CD14-positive monocyte (primary cell): ENCODE measurements around the gene GPR132. TPM values are rescaled to one million over a fixed set of nuclear protein-coding genes. Genes with fewer than 3 reads are reported as not detected.
A peak's percentile ranks its signal among the peaks of the same experiment; 100 is the strongest.
"Not testable (repeated sequence)": the region's sequence is repeated elsewhere in the genome, so short reads cannot be mapped to it uniquely, and the experiment has no call there.

Experiments
- DNase-seq, 3 donors: peaks; one replicate each; pipeline ENCODE4 v3.0.0-alpha.2; 2011 to 2022
- H2AFZ ChIP-seq: 2 replicates; pipeline ENCODE4 v1.6.0; 2012; ENCODE audit warnings: mild to moderate bottlenecking, low read depth, low read length, inconsistent platforms; ENCODE audit not compliant: insufficient read depth, poor library complexity, severe bottlenecking
- H3K27ac ChIP-seq, 2 donors: 1 replicate in 1 of 2; 2 replicates in 1 of 2; pipeline ENCODE4 v1.5.1; 2012 to 2013; ENCODE audit warnings: low read length in 2 of 2, control low read depth in 1 of 2, inconsistent platforms in 1 of 2, low read depth in 1 of 2, mild to moderate bottlenecking in 1 of 2
- H3K27me3 ChIP-seq, 2 donors: one replicate each; pipeline versions ENCODE4 v1.6.0 to v1.6.1; 2011 to 2013; ENCODE audit warnings: low read length in 2 of 2; ENCODE audit not compliant: control insufficient read depth in 2 of 2, insufficient read depth in 2 of 2
- H3K36me3 ChIP-seq, 2 donors: replicated peaks in 1 of 2; 1 replicate in 1 of 2; 2 replicates in 1 of 2; pipeline versions ENCODE4 v1.5.1 to v1.6.1; 2012 to 2013; ENCODE audit warnings: low read length in 2 of 2, control low read depth in 1 of 2, inconsistent platforms in 1 of 2, mild to moderate bottlenecking in 1 of 2; ENCODE audit not compliant: insufficient read depth in 2 of 2, control insufficient read depth in 1 of 2
- H3K4me1 ChIP-seq, 2 donors: 1 replicate in 1 of 2; 2 replicates in 1 of 2; pipeline versions ENCODE4 v1.5.1 to v1.6.1; 2012 to 2013; ENCODE audit warnings: low read length in 2 of 2, control low read depth in 1 of 2, inconsistent platforms in 1 of 2, mild to moderate bottlenecking in 1 of 2, moderate library complexity in 1 of 2; ENCODE audit not compliant: insufficient read depth in 2 of 2, control insufficient read depth in 1 of 2
- H3K4me2 ChIP-seq: replicated peaks from 2 replicates; pipeline ENCODE3; 2012; ENCODE audit warnings: low read length, moderate library complexity, mild to moderate bottlenecking; ENCODE audit not compliant: poor library complexity, severe bottlenecking; ENCODE audit errors: extremely low read depth
- H3K4me3 ChIP-seq, 3 experiments: fragments of 200-600 bp in 1 of 3; sonication (generic) in 1 of 3; replicated peaks in 1 of 3; 1 replicate in 2 of 3; 2 replicates in 1 of 3; pipeline ENCODE4 v1.5.1; 2011 to 2013; ENCODE audit warnings: low read length in 3 of 3, mild to moderate bottlenecking in 3 of 3, control low read depth in 2 of 3, low read depth in 2 of 3, inconsistent platforms in 1 of 3, moderate library complexity in 1 of 3
- H3K79me2 ChIP-seq: 2 replicates; pipeline ENCODE4 v1.6.0; 2012; ENCODE audit warnings: mild to moderate bottlenecking, control low read depth, inconsistent platforms, low read length, moderate library complexity; ENCODE audit not compliant: insufficient read depth
- H3K9ac ChIP-seq: 2 replicates; pipeline ENCODE4 v1.6.0; 2017; ENCODE audit warnings: low read length, mild to moderate bottlenecking; ENCODE audit not compliant: insufficient read depth, poor library complexity, severe bottlenecking
- H3K9me3 ChIP-seq, 2 donors: replicated peaks in 1 of 2; 1 replicate in 1 of 2; 2 replicates in 1 of 2; pipeline versions ENCODE4 v1.5.1 to v1.6.1; 2012 to 2013; ENCODE audit warnings: low read length in 2 of 2, control low read depth in 1 of 2; ENCODE audit not compliant: control insufficient read depth in 1 of 2, insufficient read depth in 1 of 2
- H4K20me1 ChIP-seq: 2 replicates; pipeline ENCODE4 v1.6.0; 2012; ENCODE audit warnings: mild to moderate bottlenecking, low read length, control low read depth, moderate library complexity; ENCODE audit not compliant: insufficient read depth
- H3K27ac Mint-ChIP-seq, 7 donors: one replicate each; pipeline ENCODE4 v1.8.0; 2020; ENCODE audit warnings: mild to moderate bottlenecking in 7 of 7, mixed read lengths in 7 of 7, moderate library complexity in 6 of 7, inconsistent platforms in 2 of 7
- H3K27me3 Mint-ChIP-seq, 3 donors: one replicate each; pipeline ENCODE4 v1.8.0; 2021 to 2022; ENCODE audit warnings: low read depth in 3 of 3, mild to moderate bottlenecking in 3 of 3, mixed read lengths in 3 of 3, moderate library complexity in 3 of 3, inconsistent platforms in 1 of 3
- H3K36me3 Mint-ChIP-seq, 2 donors: one replicate each; pipeline ENCODE4 v1.8.0; 2020; ENCODE audit warnings: mixed read lengths in 2 of 2, inconsistent platforms in 1 of 2, mild to moderate bottlenecking in 1 of 2
- H3K4me1 Mint-ChIP-seq: one replicate; pipeline ENCODE4 v1.8.0; 2020; ENCODE audit warnings: mild to moderate bottlenecking, mixed read lengths
- H3K4me3 Mint-ChIP-seq, 2 donors: one replicate each; pipeline ENCODE4 v1.8.0; 2020; ENCODE audit warnings: mild to moderate bottlenecking in 2 of 2, mixed read lengths in 2 of 2, moderate library complexity in 1 of 2
- H3K9me3 Mint-ChIP-seq, 7 donors: one replicate each; pipeline ENCODE4 v1.8.0; 2020 to 2022; ENCODE audit warnings: mixed read lengths in 7 of 7, mild to moderate bottlenecking in 6 of 7, moderate library complexity in 6 of 7, inconsistent platforms in 2 of 7
- CTCF ChIP-seq: fragments of 200-600 bp; IDR thresholded peaks from one replicate; pipeline ENCODE4 v1.8.0; 2022; ENCODE audit warnings: antibody characterized with exemption, mild to moderate bottlenecking
- WGBS: methylation state at CpG from one replicate; pipeline ENCODE4 v1.1.5; 2013; ENCODE audit warnings: missing lambda C conversion rate; ENCODE audit not compliant: insufficient coverage; 5-methylcytosine and 5-hydroxymethylcytosine counted together
- intact Hi-C, 2 donors: fragments of 100-400 bp; cut with micrococcal nuclease; formaldehyde crosslinking; loops; one replicate each; pipeline versions ENCODE4 v1.15.0 to v1.15.1; 2023
- polyA plus RNA-seq, 3 donors: library from polyadenylated mRNA; depleted of rRNA in 1 of 3; unstranded in 2 of 3; stranded (reverse) in 1 of 3; fragments of 300-500 nt in 2 of 3; fragments of >200 nt in 1 of 3; fragmentation: Illumina TruSeq in 2 of 3; gene quantifications; 1 replicate in 2 of 3; 2 replicates in 1 of 3; pipeline ENCODE4 v1.2.3, GENCODE V29; 2012 to 2021

Gene GPR132
- polyA plus RNA-seq, 3 donors, result 6.3 to 19.0 (median 13.0) TPM

- H3K4me1 Mint-ChIP-seq, result peaks cover 40% of the 10 kb centered on the region
- no peak overlapping the region for H3K4me2 ChIP-seq
- intact Hi-C loops, result no loop called here
- no peaks in the 10 kb centered on the region for H3K36me3 ChIP-seq
- no peaks in the 10 kb centered on the region for H3K79me2 ChIP-seq
- H4K20me1 ChIP-seq, result no peaks in the 10 kb centered on the region
- H3K4me1 ChIP-seq, result peaks cover 48 to 51% of the 10 kb centered on the region in 2 donors
- H3K4me3 ChIP-seq, result no peak overlapping the region
- no peak for TF ChIP-seq CTCF
- H2AFZ ChIP-seq, result no peak overlapping the region
- H3K9ac ChIP-seq, result no peak overlapping the region
- H3K27me3 ChIP-seq, result no peaks in the 10 kb centered on the region
- no peak overlapping the region for H3K27ac ChIP-seq
- H3K4me3 Mint-ChIP-seq, result no peak overlapping the region
- 94% methylated on average over 6 of the region's 7 CpGs for WGBS
- no peak for DNase-seq
- H3K36me3 Mint-ChIP-seq, result peaks cover 10 to 12% of the 10 kb centered on the region in 2 donors
- peak overlapping the region in 1 of 7 donors; percentile 61 for H3K27ac Mint-ChIP-seq
- peaks cover 2 to 11% (median 3%) of the 10 kb centered on the region in 7 donors for H3K9me3 Mint-ChIP-seq
- H3K27me3 Mint-ChIP-seq, result peaks cover 1 to 7% (median 3%) of the 10 kb centered on the region in 3 donors
- H3K9me3 ChIP-seq, result no peaks in the 10 kb centered on the region
Measured at GRCh38 chr14:105029402-105029801, 35.8 kb downstream of the GPR132 start.

GRCh38 chr14:105028251-105028927 lies 36.8 kb downstream of the GPR132 start:
- peaks cover 2 to 11% (median 3%) of the 10 kb centered on the region in 7 donors for H3K9me3 Mint-ChIP-seq
- DNase-seq, result no peak
- peaks cover 39% of the 10 kb centered on the region for H3K4me1 Mint-ChIP-seq
- Histone ChIP-seq H3K4me2 (no peak overlapping the region), H3K9me3 (no peaks in the 10 kb centered on the region), H3K4me1 (peaks cover 45 to 52% of the 10 kb centered on the region in 2 donors), H3K27ac (no peak overlapping the region), H3K9ac (no peak overlapping the region), H3K4me3 (no peak overlapping the region), H3K27me3 (no peaks in the 10 kb centered on the region), H3K36me3 (no peaks in the 10 kb centered on the region), H2AFZ (no peak overlapping the region), H4K20me1 (no peaks in the 10 kb centered on the region), H3K79me2 (peaks cover 4% of the 10 kb centered on the region)
- peaks cover 13 to 15% of the 10 kb centered on the region in 2 donors for H3K36me3 Mint-ChIP-seq
- no peak for TF ChIP-seq CTCF
- H3K27ac Mint-ChIP-seq, result peak overlapping the region in 1 of 7 donors; percentile 2
- H3K27me3 Mint-ChIP-seq, result peaks cover 1 to 7% (median 3%) of the 10 kb centered on the region in 3 donors
- WGBS, result 100% methylated on average over 4 of the region's 12 CpGs
- H3K4me3 Mint-ChIP-seq, result peak overlapping the region in 1 of 2 donors; percentile 35
- intact Hi-C loops, result no loop called here

- H3K27me3 ChIP-seq, H2AFZ ChIP-seq, H3K4me3 Mint-ChIP-seq, H3K79me2 ChIP-seq, H3K27ac ChIP-seq, H4K20me1 ChIP-seq, H3K27me3 Mint-ChIP-seq, intact Hi-C loops, H3K9me3 ChIP-seq, H3K36me3 ChIP-seq, H3K9ac ChIP-seq, H3K4me2 ChIP-seq, H3K4me3 ChIP-seq, DNase-seq: not testable (repeated sequence)
- H3K27ac Mint-ChIP-seq, result peak overlapping the region in 1 of 7 donors; percentile 66
- H3K36me3 Mint-ChIP-seq, result peaks cover 14 to 15% of the 10 kb centered on the region in 2 donors
- peaks cover 39% of the 10 kb centered on the region for H3K4me1 Mint-ChIP-seq
- no CpG with 5 or more reads among the region's 4 CpGs for WGBS
- peaks cover 2 to 11% (median 3%) of the 10 kb centered on the region in 7 donors for H3K9me3 Mint-ChIP-seq
- H3K4me1 ChIP-seq, result peaks cover 38 to 53% of the 10 kb centered on the region in 2 donors
Measured at GRCh38 chr14:105027718-105028117, 37.5 kb downstream of the GPR132 start.
